ELR (cell line): ENCODE results near the gene SYNJ2.
A peak's percentile ranks its signal among the peaks of the same experiment; 100 is the strongest.

ENCODE experiments used
- DNase-seq: peaks from one replicate; pipeline ENCODE4 v3.0.0-alpha.2; 2015; ENCODE audit warnings: low read depth

The SYNJ2 gene

GRCh38 chr6:157982102-157982562 lies 469 bp downstream of the SYNJ2 start:
- peak; percentile 66 for DNase-seq

GRCh38 chr6:157982563-157983405 lies 1.1 kb downstream of the SYNJ2 start:
- DNase-seq: peak; percentile 84

GRCh38 chr6:157983406-157984119 lies 1.9 kb downstream of the SYNJ2 start:
- peak; percentile 29 for DNase-seq

DNA sequence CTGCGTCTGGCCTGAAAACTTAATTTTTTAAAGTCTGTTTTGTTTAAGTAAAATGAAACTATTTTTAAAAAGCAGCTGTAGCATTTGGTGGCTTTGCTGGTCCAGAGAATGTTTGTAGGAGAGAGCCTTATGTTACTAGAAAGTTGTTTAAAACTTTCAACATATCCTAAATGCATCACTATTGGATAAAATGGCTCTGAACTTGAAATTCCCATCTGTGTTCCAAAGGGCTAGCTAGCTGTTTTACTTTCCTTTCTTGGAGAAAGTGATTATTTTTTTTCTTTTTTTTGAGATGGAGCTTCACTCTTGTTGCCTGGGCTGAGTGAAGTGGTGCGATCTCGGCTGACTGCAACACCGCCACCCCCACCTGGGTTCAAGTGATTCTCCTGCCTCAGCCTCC lies 2.5 kb downstream of the SYNJ2 start:
- no peak for DNase-seq

- DNase-seq: no peak
These were observed 3.1 kb downstream of the SYNJ2 start for GRCh38 chr6:157984686-157985225.

GRCh38 chr6:157985378-157986155 lies 3.9 kb downstream of the SYNJ2 start:
- peak; percentile 32 for DNase-seq

DNA sequence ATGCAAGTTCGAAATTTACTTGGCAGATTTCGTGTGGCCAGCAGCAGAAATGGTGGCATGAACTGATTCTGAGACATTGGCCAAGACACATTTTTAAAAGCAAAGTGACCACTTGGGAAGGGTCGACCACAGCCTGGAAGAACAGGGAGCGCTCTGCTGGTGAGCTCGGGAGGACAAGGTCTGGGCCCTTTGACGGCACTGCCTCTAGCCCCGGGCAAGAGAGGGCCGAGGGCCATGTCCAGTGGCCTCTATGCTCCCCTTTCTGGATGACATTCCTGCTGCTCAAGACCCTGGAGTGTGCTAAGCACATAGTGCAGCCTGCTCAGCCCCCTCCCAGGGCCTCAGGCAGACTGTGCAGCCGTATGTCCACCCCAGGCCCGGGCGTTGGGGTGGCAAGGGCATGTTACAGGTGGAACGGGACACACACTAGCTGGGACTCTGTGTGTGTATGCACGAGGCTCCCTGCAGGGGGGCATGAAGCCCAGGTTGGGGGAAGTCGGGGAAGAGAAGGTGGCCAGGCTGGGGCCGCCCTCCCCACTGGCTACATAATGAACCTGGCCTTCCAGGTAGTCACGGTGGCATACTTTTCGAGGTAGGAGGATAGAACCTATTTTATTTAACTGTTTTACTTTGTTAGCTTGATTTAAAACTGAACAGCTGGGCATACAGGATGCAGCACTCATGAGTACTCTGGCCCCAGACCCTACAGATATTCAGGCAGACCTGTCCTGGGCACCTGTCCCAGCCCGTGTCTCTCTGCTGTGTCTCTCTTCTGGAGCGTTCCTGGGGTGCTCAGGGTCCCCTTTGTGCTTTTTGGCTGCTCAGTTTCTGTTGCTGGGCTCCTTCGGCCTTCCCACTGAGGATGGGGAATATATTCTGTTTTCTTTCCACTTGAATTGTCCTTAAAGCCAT lies 6.4 kb downstream of the SYNJ2 start:
- no peak for DNase-seq

GRCh38 chr6:157988700-157989063 lies 7.0 kb downstream of the SYNJ2 start:
- no peak for DNase-seq

- DNase-seq: peak; percentile 55
These were observed 8.1 kb downstream of the SYNJ2 start for GRCh38 chr6:157989541-157990289.

DNA sequence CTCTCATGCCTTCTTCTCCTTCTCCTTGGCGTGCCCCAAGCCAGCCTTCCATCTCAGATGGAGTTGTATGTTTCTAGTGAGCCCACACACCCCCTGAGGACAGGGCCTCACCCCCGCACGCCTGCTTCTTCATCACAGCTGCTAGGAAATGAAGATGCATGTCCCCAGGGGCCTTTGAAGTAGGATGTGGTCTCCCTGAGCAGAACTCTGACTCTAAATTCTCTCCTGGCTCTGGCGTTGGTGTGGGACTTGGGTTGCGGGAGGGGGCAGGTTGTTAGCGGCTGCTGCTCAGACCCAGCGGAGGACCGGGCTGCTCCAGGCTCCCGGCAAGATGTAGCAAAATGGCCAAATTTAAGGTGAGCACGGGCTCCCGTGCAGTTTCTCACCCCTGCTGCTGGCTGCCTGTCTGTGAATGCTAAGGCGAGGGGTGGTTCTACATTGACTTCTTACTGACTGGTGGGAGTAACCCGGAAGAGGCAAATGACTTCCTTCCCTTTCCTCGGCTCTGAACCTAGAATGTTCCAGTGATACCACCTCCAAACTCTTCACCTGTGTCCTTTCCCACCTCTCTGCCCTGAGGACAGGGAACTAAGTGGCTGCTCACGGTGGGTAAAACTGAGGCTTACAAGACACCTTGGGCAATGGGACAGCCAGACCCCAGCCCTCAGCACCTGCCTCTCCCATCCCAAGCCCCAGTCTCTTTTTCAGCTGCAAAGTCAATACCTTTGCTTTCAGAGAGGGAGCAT lies 8.8 kb downstream of the SYNJ2 start:
- no peak for DNase-seq

DNA sequence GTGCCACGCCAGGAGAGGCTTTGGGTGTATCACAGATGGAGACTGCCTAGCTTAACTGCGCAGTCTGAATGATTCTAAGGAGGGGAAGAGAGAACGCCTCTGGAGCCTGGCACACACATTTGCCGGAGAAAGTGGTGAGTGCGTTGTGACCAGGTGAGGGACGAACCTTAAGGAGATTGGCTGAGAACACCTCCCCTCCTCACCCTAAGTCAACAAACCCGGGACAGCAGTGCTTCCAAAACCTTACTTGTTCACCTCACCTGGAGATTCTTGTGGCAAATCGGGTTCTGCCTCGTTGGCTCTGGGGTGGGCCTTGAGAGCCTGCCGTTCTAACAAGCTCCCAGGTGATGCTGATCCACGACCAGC lies 9.4 kb downstream of the SYNJ2 start:
- DNase-seq: no peak

GRCh38 chr6:157993076-157993475 lies 11.4 kb downstream of the SYNJ2 start:
- no peak for DNase-seq

DNA sequence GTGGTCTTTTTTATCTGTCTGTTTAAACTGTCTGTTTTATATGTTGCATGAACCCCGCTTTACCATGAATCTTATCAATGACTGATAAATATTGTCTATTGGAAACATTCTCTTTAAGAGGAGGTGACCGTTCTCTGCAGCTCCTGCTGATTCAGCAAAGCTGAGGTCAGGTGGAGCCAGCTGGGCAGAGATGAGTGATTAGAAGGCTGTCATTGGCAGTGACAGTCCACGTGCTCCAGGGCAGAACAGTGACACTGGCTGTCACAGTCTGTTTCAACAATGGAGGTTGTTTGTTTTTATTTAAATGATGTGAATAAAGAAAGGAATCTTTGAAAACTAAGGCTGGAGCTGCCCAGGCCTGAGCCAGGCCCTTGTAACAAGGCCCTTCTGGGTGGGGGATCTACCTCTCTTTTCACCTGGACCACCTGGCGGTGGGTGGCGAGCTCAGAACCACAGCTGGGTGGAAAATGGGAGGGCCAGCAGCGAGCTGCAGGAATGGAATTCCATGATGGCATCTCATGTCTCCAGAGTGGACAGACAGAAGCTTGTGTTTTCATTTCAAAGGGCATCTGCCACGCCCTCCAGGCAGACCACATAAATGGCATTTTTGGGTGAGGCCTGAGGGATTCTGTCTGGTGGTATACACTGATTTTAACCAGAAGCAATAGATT lies 12.6 kb downstream of the SYNJ2 start:
- no peak for DNase-seq

GRCh38 chr6:157995458-157995857 lies 13.8 kb downstream of the SYNJ2 start:
- no peak for DNase-seq

GRCh38 chr6:157996201-157996712 lies 14.6 kb downstream of the SYNJ2 start:
- no peak for DNase-seq

GRCh38 chr6:157996918-157997702 lies 15.4 kb downstream of the SYNJ2 start:
- DNase-seq: no peak

DNA sequence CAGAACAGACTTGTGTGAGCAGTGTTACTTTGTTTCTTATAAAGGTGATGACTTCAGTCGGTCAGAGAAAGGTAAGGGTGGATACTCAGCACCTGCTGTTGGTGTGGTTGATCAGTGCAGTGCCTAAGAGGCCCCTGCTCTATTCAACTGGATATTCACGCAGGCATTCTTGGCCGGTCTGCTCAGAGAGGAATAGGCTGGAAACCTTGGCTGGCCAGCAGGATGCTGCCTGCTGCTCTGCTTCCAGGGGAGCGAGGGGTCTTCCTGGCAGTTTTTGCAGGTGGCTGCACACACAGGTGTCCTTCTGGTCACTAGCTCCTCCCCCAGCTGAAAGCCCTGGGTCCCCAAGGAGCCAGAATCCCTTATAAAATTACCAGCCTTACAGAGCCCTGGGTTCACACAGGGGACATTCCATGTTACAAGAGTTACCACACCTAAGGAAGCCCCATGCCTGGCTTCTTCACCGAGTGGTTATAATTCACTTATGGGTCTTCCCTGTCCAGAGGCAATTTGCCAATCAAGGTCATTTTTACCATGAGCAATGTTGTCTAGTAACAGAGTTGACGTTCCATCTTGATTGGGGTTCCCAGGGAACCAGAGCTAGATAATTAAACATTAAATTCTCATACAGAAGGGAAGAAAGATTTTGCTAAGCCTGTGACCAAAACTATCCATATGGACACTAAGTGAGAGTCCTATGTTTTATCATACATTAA lies 16.4 kb downstream of the SYNJ2 start:
- no peak for DNase-seq
